HUDEP-2 (cell line): ENCODE results near the gene PDCD1.
"Not testable (repeated sequence)": the region's sequence is repeated elsewhere in the genome, so short reads cannot be mapped to it uniquely, and the experiment has no call there.

Source experiments
- DNase-seq, 76 experiments: peaks; one replicate each; lab custom pipeline; 2025; ENCODE audit not compliant: unreplicated experiment in 76 of 76; lab: John Stamatoyannopoulos, UW

PDCD1 gene

DNA sequence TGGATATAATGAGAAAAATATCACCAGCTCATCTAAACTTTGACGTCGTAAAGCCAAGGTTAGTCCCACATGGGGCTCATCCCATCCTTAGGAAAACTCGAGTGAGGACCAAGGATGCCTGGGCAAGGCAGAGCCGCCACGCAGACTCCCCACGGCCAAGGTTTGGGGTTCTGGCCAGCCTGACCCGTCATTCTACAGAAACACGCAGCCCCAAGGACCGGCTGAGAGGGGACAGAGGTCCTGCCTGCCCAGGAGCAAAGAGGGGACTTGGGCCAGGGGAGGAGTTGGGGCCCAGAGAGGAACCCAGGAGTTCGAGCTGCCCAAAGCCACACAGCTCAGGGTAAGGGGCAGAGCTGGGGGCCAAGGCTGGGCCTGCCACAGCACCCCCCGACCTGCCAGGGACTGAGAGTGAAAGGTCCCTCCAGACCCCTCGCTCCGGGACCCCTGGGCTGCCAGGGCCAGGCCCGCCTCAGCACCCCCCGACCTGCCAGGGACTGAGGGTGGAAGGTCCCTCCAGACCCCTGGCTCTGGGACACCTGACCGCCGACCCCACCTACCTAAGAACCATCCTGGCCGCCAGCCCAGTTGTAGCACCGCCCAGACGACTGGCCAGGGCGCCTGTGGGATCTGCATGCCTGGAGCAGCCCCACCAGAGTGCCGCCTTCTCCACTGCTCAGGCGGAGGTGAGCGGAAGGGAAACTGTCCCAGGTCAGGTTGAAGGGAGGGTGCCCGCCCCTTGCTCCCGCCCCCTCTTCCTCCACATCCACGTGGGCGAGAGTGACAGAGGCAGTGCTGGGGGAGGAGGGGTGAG is at the start of gene PDCD1:
Gene PDCD1, minus strand, starts transcription at position 689 of the 811 bp plus-strand sequence. Its CDS starts 56 bp downstream, at position 633.
- DNase-seq = no peak

- not testable (repeated sequence) for DNase-seq
These were observed 49.1 kb upstream of the PDCD1 start for GRCh38 chr2:241907831-241908230.

DNA sequence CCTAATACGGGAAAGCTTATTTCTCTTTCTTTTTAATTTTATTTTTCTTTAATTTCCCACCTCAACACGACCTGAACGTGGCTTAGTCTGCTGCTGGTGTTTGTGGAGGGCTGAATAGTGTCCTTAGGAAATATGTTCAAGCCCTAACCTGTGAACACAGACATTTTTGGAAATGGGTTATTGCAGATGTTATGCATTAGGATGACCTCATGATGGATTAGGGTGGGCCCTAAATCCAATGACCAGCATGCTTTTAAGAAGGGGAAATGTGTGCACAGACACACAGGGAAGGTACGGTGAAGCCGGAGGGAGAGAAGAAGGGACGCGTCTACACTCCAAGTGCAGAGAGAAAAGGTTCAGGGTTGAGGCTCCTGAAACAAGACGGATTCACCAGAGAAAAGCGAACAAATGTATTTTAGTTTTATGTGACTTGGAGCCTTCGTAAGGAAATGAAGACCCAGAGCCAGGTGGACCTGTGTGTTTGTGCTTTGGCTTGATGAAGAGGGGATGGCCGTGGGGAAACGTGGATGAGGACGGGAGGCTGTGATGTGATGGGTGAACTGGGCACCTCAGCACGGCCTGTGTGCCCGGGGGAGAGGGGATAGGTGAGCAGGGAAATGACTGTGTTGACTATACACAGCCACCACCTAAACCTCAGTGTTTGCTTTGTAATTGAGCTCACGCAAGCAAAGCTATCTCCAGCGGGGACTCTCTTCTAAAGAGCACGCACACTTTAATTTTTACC is 48.3 kb upstream of the PDCD1 start:
- DNase-seq = no peak

- DNase-seq = not testable (repeated sequence)
These were observed 47.7 kb upstream of the PDCD1 start for GRCh38 chr2:241906378-241906770.

GRCh38 chr2:241905716-241906377 is 47.2 kb upstream of the PDCD1 start:
- DNase-seq = no peak

DNA sequence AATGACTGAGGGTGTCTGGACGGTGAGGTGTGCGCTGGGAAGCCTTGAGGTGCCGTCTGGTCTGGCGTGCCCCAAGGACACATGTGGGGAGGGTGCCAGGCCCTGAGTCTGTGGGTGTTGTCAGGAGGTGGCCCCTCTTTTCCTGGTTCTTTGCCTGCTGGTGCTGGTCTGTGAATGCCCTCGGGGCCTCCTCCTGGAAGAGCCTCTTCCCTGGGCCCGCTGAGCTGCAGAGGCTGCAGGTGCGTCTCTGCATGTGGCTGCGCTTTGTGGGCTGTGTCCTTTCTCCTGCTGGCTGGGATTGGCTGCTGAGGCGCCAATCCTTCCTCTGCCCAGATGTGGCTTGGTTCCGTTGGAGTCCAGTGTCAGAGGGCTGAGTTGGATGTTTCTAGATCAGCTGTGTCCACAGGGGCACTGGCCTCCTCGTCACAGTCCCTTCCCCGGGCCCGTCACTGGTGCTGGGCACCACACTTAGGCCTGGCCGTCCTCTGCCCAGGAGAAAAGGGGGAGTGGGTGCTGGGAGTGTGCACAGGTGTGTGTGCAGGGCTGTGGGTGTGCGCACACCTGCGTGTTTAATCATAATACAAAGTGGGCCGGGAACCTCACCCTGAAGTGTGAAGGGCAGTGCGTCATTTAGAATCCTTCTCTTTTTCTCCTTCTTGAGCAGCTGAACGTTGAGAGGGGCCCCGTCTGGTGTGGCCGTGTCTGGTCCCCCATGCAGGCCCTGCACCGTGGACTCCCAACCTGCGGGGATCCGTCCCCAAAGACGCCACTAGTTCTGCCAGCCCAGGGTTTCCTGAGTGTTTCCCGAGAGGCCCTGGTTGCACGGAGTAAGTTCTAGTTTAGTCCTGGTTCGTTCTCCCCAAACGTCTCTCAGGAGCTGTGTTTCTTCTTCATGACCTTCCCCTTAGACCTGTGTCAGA is 46.4 kb upstream of the PDCD1 start:
- no peak for DNase-seq

DNA sequence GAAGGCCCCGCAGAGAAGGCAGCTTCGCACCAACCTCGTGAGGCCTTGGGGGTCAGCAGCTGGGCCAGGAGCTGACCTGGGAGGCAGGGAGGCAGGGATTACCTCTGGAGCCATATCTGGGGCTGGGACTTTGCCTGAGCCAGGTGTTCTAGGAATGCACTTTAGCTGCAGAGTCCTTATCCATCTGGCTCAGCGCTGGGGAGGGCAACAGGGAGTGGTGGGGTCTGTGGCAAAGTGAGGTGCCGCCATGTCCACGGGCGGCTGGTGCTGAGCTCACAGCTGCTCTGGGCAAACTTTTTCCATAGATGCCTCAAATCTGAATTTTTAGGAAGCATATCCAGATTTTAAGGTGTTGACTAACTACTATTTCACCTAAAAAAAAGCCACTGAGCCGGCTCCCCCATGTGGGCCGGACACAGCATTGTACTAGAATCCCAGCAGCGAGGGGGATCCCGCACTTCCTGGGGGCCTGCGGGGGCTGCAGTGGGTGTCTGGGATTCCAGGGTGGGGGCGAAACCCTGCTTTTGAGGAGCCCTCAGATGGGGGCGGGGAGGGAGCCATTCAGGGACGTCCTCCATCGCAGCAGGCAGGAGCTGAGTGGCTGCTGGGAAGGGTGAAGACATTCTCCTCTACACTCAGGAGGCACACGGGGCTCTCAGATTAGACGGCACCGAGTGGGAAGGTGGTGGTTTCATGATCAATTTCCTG is 45.5 kb upstream of the PDCD1 start:
- DNase-seq = no peak

- DNase-seq = no peak
These were observed 44.7 kb upstream of the PDCD1 start for GRCh38 chr2:241903121-241904010.

DNA sequence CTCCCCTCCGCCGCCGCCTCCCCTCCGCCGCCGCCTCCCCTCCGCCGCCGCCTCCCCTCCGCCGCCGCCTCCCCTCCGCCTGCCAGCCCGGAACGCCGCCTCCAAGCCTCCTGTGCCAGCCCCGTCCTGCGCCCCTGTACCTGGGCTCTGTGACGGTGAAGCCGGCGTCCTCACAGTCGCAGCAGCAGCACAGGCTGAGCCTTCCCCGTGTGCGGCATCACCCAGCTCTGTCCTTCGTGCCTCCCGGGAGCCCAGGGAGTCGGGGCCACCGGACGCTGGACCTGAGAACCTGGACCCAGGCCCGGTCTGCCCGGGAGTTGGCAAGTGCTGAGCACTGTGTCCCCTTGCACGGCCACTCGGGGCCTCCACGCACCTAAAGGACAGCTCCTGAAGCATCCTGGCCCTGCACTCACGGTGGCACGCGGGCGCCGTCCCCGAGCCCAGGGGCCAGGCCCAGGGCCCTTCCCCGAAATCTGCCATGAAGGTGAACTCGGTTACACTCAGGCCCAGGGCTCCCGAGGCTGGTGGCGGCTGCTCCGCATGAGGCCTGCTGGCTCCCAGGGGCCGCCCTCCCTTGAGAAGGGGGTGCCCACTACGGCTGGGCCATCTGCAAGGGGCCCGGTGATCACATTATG is 43.8 kb upstream of the PDCD1 start:
- no peak for DNase-seq

GRCh38 chr2:241901500-241902351 is 43.0 kb upstream of the PDCD1 start:
- no peak for DNase-seq

GRCh38 chr2:241901018-241901380 is 42.3 kb upstream of the PDCD1 start:
- no peak for DNase-seq

DNA sequence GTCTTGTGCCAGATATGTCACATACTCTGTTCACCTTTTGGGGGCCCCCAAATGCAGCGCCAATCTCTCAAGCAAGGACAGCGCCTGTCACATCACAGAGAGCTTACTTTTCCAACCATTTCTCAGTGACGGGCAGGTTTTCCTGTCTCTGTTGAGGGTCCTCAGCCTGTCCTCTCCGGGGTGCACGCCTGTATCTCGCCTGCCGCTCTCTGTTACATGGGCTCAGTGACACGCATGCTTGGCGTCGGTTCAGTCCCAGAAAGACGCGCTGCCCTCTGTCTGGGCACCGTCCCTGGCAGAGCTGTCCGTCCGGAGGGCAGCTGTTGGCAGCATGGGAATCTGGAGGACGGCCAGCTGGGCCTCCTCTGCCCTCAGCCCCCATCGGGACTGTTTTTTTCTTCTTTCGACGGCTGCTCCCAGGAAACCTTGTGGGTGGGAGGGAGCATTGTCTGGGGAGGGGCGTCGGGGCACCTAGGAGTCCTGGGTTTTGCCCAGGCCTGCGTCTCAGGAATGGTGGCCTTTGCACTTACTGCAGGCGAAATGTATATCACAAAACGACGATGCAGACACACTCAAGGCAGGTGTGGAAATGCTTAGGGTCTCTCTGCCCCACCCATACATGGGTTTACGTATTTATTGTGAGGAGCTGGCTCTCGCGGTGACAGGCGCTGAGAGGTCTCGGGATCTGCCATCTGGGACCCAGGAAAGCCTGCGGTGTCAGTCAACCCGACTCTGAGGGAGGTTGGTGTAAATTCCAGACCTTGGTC is 41.7 kb upstream of the PDCD1 start:
- no peak for DNase-seq

- DNase-seq = no peak
These were observed 40.0 kb upstream of the PDCD1 start for GRCh38 chr2:241898463-241899270.

DNA sequence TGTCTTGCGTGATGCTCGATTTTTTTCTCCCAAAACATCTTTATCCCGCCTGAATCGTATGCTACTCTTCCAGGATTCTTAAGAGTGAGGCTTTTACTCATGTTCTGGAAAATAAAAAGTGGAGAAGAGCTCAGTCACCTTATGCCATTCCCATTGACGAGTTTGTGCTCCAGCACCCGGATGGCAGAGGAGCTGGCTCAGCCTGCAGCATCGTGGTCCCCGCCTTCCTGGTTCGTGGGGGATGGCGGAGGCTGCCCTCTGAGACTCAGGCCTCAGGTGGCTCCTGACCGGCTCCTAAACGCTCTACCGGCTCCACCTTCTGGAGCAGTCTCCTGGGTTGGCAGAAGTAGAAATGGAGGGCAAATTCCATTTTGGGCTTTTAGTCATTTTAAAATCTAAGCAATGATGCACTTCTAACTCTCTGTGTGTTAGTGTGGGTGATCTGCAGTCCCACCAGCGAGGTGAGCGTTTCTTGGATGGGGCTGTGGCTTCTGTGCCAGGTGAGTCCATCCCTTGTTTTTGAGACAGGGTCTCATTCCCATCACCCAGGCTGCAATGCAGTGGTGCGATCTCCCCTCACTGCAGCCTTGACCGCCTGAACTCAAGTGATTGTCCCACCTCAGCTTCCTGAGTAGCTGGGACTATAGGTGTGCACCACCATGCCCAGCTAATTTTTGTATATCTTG is 38.7 kb upstream of the PDCD1 start:
- no peak for DNase-seq

- no peak for DNase-seq
These were observed 38.1 kb upstream of the PDCD1 start for GRCh38 chr2:241896746-241897201.
